Mononuclear cell (primary cell): ENCODE results near the gene DHX16. TPM values are rescaled to one million over a fixed set of nuclear protein-coding genes. Genes with fewer than 3 reads are reported as not detected.
"Not testable (repeated sequence)": the region's sequence is repeated elsewhere in the genome, so short reads cannot be mapped to it uniquely, and the experiment has no call there.

ENCODE experiments used
- H3K27me3 ChIP-seq: 2 replicates; pipeline ENCODE4 v1.6.0; 2011; ENCODE audit warnings: low read length, control low read depth; ENCODE audit not compliant: insufficient read depth
- H3K4me1 ChIP-seq: 2 replicates; pipeline ENCODE4 v1.5.1; 2011; ENCODE audit warnings: mild to moderate bottlenecking, low read length, control low read depth; ENCODE audit not compliant: insufficient read depth
- H3K4me3 ChIP-seq: 2 replicates; pipeline ENCODE4 v1.5.1; 2011; ENCODE audit warnings: mild to moderate bottlenecking, low read length, moderate library complexity
- H3K9me3 ChIP-seq: 2 replicates; pipeline ENCODE4 v1.5.1; 2011; ENCODE audit warnings: low read depth, mild to moderate bottlenecking, control low read depth, low read length
- total RNA-seq: library from RNA; depleted of rRNA; stranded (reverse); fragments of >200 nt; gene quantifications from one replicate; pipeline ENCODE4 v1.2.3, GENCODE V29; 2012

Gene DHX16
- total RNA-seq, 1 donor, result 8.2 TPM

GRCh38 chr6:30670760-30671527 lies 1.9 kb downstream of the DHX16 start:
- H3K9me3 ChIP-seq, result no peaks in the 10 kb centered on the region

GRCh38 chr6:30666300-30666699 lies 6.5 kb downstream of the DHX16 start:
- H3K9me3 ChIP-seq, H3K27me3 ChIP-seq, H3K4me1 ChIP-seq, H3K4me3 ChIP-seq: not testable (repeated sequence)

More at GRCh38 chr6:30670760-30671527, 1.9 kb downstream of the DHX16 start:
- Histone ChIP-seq H3K4me3 (no peak overlapping the region), H3K4me1 (peaks cover 30% of the 10 kb centered on the region), H3K27me3 (no peaks in the 10 kb centered on the region)

DNA sequence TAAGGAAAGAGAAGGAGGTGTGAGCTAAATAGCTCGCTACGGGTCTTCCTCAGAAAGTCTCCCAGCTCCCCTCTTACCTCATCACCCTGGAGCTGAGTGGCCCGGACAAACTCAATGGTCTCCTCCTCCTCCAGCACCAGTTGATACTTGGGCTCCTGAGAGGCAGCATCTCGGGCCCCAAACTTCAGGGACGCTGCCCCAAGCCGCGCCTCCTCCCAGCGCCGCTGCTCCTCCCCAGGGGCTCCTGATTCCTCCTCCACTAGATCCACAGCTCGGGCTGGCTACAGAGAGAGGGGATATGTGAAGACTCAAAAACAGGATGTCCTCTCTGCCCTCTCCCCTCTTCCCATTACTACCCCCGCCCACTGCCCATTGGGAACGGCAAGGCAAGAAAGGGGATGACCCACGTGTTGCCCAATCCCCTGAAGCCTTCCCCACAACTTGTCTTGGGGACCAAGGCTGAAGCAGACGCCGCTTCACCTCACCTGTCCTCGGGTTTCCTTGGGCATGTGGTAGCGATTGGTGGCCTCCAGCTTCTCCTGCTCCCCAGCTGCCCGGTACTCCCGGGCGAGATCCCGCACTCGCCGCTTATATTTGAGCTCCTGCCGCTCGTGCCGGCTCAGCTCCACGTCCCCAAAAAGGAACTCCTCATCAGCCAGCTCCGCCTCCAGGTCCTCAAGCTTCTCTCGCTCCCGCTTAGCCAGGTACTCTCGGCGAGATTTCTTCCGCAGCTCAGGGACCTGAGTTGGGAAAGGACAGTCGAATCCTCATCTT lies 7.6 kb downstream of the DHX16 start:
- no peak overlapping the region for H3K4me3 ChIP-seq
- no peaks in the 10 kb centered on the region for H3K27me3 ChIP-seq
- H3K4me1 ChIP-seq, result no peaks in the 10 kb centered on the region
- H3K9me3 ChIP-seq, result no peaks in the 10 kb centered on the region

- not testable (repeated sequence) for H3K27me3 ChIP-seq, H3K4me1 ChIP-seq, H3K4me3 ChIP-seq, H3K9me3 ChIP-seq
Measured at GRCh38 chr6:30657922-30658321, 14.9 kb downstream of the DHX16 start.

DNA sequence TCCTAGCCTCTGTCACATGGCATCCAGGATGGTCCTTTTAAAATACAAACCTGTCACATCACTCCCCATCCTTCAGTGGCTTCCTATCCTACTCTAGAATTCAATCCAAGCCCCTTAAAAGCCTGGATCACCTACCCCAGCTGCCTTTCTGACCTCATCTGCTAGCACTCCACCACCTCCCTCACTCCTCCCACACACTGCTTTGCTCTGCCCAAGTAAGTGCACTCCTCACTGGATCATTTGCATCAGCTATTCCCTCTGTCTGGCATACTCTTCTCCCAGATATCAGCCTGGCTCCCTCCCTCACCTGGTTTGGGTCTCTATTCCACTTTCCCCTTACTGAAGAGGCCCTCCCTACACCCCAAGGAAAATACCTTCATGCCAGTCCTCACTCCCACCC lies 15.4 kb downstream of the DHX16 start:
- no peak overlapping the region for H3K4me3 ChIP-seq
- no peaks in the 10 kb centered on the region for H3K27me3 ChIP-seq
- H3K4me1 ChIP-seq, result peaks cover 7% of the 10 kb centered on the region
- no peaks in the 10 kb centered on the region for H3K9me3 ChIP-seq

DNA sequence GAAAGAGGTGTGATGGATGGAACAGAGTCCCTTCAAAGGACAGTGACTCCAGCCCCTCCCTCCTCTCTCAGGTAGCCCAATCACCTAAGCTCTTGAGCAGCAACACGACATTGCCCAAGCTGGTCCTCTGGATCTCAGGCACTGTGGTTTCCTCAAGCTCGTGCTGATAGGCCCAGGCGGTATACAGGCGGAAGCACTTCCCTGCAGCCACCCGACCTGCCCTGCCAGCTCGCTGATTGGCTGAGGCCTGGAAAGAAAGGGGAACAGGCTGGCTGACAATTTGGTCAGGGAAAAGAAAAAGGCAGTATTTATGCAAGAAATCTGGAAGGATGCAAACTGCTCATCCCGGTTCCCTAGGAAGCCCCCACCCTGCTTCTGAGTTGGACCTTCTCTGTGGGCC lies 16.3 kb downstream of the DHX16 start:
- Histone ChIP-seq H3K27me3 (no peaks in the 10 kb centered on the region), H3K9me3 (no peaks in the 10 kb centered on the region), H3K4me3 (no peak overlapping the region), H3K4me1 (peaks cover 7% of the 10 kb centered on the region)

DNA sequence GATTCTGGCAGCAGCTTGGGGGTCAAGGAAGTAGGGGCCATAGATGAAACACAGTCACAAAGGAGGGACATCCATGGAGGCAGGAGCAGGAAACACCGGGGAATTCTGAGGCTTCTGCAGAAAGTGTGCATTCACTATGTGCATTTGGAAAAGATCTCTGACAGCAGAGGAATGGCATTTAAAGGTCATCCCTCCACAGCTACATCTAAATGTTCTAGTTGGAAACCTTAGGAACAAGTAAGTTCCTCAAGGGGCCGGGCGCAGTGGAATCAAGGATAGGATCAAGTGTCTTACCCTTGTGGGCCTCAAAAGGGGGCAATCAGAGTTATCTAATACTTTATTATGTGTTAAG lies 17.1 kb downstream of the DHX16 start:
- H3K27me3 ChIP-seq, result no peaks in the 10 kb centered on the region
- no peaks in the 10 kb centered on the region for H3K9me3 ChIP-seq
- no peak overlapping the region for H3K4me3 ChIP-seq
- peaks cover 7% of the 10 kb centered on the region for H3K4me1 ChIP-seq

- peaks cover 7% of the 10 kb centered on the region for H3K4me1 ChIP-seq
- H3K27me3 ChIP-seq, result no peaks in the 10 kb centered on the region
- H3K4me3 ChIP-seq, result no peak overlapping the region
- H3K9me3 ChIP-seq, result no peaks in the 10 kb centered on the region
Measured at GRCh38 chr6:30654798-30655742, 17.7 kb downstream of the DHX16 start.

GRCh38 chr6:30651143-30651542 lies 21.7 kb downstream of the DHX16 start:
- no peaks in the 10 kb centered on the region for H3K9me3 ChIP-seq
- H3K27me3 ChIP-seq, result no peaks in the 10 kb centered on the region
- peaks cover 14% of the 10 kb centered on the region for H3K4me1 ChIP-seq
- no peak overlapping the region for H3K4me3 ChIP-seq

DNA sequence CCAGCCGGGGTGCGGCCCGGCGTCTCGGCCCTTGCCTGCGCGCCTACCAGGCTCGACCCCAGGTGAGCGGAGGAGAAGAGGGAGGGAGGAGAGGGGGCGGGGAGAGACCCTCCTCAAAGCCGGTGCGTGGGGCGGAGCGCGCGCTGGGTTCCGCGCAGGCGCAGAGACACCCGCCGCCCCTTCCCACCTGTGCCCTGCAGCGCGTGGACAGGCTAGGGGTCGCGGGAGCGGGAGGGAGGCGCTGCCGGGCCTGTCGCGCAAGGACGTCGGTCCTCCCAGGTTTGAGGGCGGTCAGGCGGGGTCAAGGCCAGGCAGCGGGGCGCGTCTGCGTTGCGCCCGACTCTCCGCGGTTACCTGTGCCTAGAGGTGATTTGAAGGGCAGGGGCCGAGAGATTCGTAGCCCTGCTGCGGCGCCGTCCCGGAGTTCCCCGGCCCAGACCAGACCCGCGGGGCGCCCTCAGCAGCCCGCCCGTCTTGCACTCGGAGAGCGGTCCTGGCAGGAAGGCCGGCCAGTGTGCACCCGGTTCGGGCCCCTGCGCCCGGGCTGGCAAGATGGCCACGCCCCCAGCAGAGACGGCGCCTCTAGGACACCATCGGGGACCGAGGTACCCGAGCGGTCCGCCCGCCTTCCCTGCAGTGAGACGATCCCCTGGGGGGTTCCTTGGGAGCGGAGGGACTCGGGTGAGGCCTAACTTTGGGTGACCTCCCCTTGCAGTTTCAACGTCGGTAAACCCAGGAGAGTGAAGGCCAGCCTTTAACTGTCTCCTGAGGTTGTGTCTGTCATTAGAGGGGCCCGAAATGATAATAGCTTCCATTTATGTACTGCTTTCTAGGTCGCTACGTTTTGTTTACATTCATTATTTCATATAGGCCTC lies 25.3 kb downstream of the DHX16 start:
- H3K4me1 ChIP-seq, result peaks cover 44% of the 10 kb centered on the region
- H3K9me3 ChIP-seq, result no peaks in the 10 kb centered on the region
- H3K27me3 ChIP-seq, result no peaks in the 10 kb centered on the region
- H3K4me3 ChIP-seq, result peak overlapping the region; percentile 91

- no peaks in the 10 kb centered on the region for H3K9me3 ChIP-seq
- H3K4me3 ChIP-seq, result peak within 1 kb of the TSS; percentile 91
- H3K4me1 ChIP-seq, result peaks cover 44% of the 10 kb centered on the region
- no peaks in the 10 kb centered on the region for H3K27me3 ChIP-seq
Measured at GRCh38 chr6:30646450-30647241, 26.2 kb downstream of the DHX16 start, which contains the start of gene C6orf136. TSS of gene C6orf136 (plus strand) at chr6:30647133. CDS start at chr6:30647232, 99 bp downstream.

GRCh38 chr6:30645989-30646388 lies 26.8 kb downstream of the DHX16 start:
- no peaks in the 10 kb centered on the region for H3K9me3 ChIP-seq
- H3K4me1 ChIP-seq, result peaks cover 44% of the 10 kb centered on the region
- H3K4me3 ChIP-seq, result no peak overlapping the region
- H3K27me3 ChIP-seq, result no peaks in the 10 kb centered on the region

GRCh38 chr6:30644769-30645168 lies 28.0 kb downstream of the DHX16 start:
- Histone ChIP-seq H3K4me3 (no peak overlapping the region), H3K9me3 (no peaks in the 10 kb centered on the region), H3K4me1 (peaks cover 44% of the 10 kb centered on the region), H3K27me3 (no peaks in the 10 kb centered on the region)
